ENCODE measurements around the gene KIRREL1. TPM values are rescaled to one million over a fixed set of nuclear protein-coding genes. Genes with fewer than 3 reads are reported as not detected.

KIRREL1 gene
- total RNA-seq, 1 experiment from 2014 or later, result 42.4 TPM

GRCh38 chr1:158046715-158047510 is 53.5 kb downstream of the KIRREL1 start (continued):
- TF ChIP-seq ZNF425 (CRISPR knock-in tag; conservative IDR thresholded peaks at IDR 0.05) (no peak), RORB (CRISPR knock-in tag; IDR thresholded peaks at IDR 0.05) (no peak), ZNF232 (CRISPR knock-in tag; IDR thresholded peaks at IDR 0.05) (no peak)
- TF ChIP-seq, protein P1, sequence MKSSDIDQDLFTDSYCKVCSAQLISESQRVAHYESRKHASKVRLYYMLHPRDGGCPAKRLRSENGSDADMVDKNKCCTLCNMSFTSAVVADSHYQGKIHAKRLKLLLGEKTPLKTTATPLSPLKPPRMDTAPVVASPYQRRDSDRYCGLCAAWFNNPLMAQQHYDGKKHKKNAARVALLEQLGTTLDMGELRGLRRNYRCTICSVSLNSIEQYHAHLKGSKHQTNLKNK (CRISPR knock-in tag; IDR thresholded peaks at IDR 0.05), result no peak

GRCh38 chr1:158048371-158049067 is 55.1 kb downstream of the KIRREL1 start:
- no peak for TF ChIP-seq CREM (CRISPR knock-in tag; IDR thresholded peaks at IDR 0.05)
- TF ChIP-seq, protein P2, sequence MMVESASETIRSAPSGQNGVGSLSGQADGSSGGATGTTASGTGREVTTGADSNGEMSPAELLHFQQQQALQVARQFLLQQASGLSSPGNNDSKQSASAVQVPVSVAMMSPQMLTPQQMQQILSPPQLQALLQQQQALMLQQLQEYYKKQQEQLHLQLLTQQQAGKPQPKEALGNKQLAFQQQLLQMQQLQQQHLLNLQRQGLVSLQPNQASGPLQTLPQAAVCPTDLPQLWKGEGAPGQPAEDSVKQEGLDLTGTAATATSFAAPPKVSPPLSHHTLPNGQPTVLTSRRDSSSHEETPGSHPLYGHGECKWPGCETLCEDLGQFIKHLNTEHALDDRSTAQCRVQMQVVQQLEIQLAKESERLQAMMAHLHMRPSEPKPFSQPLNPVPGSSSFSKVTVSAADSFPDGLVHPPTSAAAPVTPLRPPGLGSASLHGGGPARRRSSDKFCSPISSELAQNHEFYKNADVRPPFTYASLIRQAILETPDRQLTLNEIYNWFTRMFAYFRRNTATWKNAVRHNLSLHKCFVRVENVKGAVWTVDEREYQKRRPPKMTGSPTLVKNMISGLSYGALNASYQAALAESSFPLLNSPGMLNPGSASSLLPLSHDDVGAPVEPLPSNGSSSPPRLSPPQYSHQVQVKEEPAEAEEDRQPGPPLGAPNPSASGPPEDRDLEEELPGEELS (CRISPR knock-in tag; IDR thresholded peaks at IDR 0.05), result no peak
- no peak for TF ChIP-seq EMX1 (CRISPR knock-in tag; IDR thresholded peaks at IDR 0.05)
- TF ChIP-seq ZNF138 (CRISPR knock-in tag; conservative IDR thresholded peaks at IDR 0.05), result no peak
- no peak for TF ChIP-seq FOXP1 (CRISPR knock-in tag; IDR thresholded peaks at IDR 0.05; ENCODE audit: borderline replicate concordance)
- TF ChIP-seq RORB (CRISPR knock-in tag; IDR thresholded peaks at IDR 0.05), result no peak
- no peak for TF ChIP-seq RELA (CRISPR knock-in tag; IDR thresholded peaks at IDR 0.05; ENCODE audit: borderline replicate concordance)
- TF ChIP-seq ESRRA (CRISPR knock-in tag; IDR thresholded peaks at IDR 0.05; ENCODE audit: borderline replicate concordance), result no peak
- no peak for TF ChIP-seq HMGA2 (CRISPR knock-in tag; IDR thresholded peaks at IDR 0.05)
- TF ChIP-seq ZNF263 (CRISPR knock-in tag; IDR thresholded peaks at IDR 0.05; ENCODE audit: low read depth), result no peak
- Mint-ChIP-seq H3K4me3 (no peak overlapping the region), H3K36me3 (peaks cover 8% of the 10 kb centered on the region; the same call in 1 of the 2 replicates), H3K9me3 (peaks cover 5% of the 10 kb centered on the region), H3K27me3 (ENCODE audit: low read depth) (no peaks in the 10 kb centered on the region), H3K4me1 (peaks cover 39% of the 10 kb centered on the region), H3K27ac (no peak overlapping the region)
- CTCF ChIA-PET, result interaction anchor here (0.9 to 2.5 kb wide), 7 partner anchors 11 to 73 kb away, joined by 3 to 12 read pairs (median 7); no protein-coding TSS in a partner anchor
- ATAC-seq (no peak), DNase-seq (ENCODE audit: low spot score) (no peak)
- POLR2A ChIA-PET, result no interaction called here

DNA sequence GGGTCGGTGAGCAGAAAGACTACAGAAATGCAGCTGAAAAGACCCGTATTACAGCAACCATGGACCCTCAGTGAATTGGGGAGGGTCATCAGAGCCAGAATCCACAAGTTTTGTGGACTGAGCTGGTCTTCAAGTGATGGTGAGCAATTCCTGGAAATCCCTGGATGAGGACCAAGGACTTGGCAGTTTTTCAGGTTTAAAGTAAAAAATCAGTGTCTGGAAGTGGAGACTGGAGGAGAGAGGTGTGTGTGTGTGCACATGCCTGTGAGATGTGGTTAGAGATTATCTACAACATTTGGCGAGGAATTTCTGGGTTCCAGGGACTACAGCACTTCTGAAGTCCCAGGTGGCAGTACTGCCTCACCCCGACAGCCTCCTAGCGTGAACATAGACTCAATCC is 56.4 kb downstream of the KIRREL1 start:
- Mint-ChIP-seq H3K4me1 (peaks cover 40% of the 10 kb centered on the region), H3K9me3 (peaks cover 5% of the 10 kb centered on the region), H3K36me3 (peaks cover 8% of the 10 kb centered on the region; the same call in 1 of the 2 replicates), H3K27me3 (ENCODE audit: low read depth) (no peaks in the 10 kb centered on the region), H3K27ac (no peak overlapping the region), H3K4me3 (no peak overlapping the region)
- POLR2A ChIA-PET, result no interaction called here
- TF ChIP-seq RELA (CRISPR knock-in tag; IDR thresholded peaks at IDR 0.05; ENCODE audit: borderline replicate concordance), result no peak
- no peak for ATAC-seq
- CTCF ChIA-PET, result interaction anchor here (1.2 to 2.5 kb wide), 5 partner anchors 37 to 72 kb away, joined by 3 to 12 read pairs (median 7); no protein-coding TSS in a partner anchor
- no peak for DNase-seq (ENCODE audit: low spot score)

GRCh38 chr1:158053276-158053675 is 59.8 kb downstream of the KIRREL1 start:
- CTCF ChIA-PET, result interaction anchor here (0.8 to 4.3 kb wide), 9 partner anchors 8 to 65 kb away, joined by 3 to 14 read pairs (median 4); no protein-coding TSS in a partner anchor
- DNase-seq (ENCODE audit: low spot score) (no peak), ATAC-seq (no peak)
- H3K4me1 Mint-ChIP-seq, result peaks cover 38% of the 10 kb centered on the region
- no peaks in the 10 kb centered on the region for H3K27me3 Mint-ChIP-seq (ENCODE audit: low read depth)
- no peak overlapping the region for H3K4me3 Mint-ChIP-seq
- POLR2A ChIA-PET, result no interaction called here
- H3K36me3 Mint-ChIP-seq, result no peaks in the 10 kb centered on the region
- H3K27ac Mint-ChIP-seq, result peak overlapping the region; percentile 30
- no peaks in the 10 kb centered on the region for H3K9me3 Mint-ChIP-seq
- TF ChIP-seq, protein P3, sequence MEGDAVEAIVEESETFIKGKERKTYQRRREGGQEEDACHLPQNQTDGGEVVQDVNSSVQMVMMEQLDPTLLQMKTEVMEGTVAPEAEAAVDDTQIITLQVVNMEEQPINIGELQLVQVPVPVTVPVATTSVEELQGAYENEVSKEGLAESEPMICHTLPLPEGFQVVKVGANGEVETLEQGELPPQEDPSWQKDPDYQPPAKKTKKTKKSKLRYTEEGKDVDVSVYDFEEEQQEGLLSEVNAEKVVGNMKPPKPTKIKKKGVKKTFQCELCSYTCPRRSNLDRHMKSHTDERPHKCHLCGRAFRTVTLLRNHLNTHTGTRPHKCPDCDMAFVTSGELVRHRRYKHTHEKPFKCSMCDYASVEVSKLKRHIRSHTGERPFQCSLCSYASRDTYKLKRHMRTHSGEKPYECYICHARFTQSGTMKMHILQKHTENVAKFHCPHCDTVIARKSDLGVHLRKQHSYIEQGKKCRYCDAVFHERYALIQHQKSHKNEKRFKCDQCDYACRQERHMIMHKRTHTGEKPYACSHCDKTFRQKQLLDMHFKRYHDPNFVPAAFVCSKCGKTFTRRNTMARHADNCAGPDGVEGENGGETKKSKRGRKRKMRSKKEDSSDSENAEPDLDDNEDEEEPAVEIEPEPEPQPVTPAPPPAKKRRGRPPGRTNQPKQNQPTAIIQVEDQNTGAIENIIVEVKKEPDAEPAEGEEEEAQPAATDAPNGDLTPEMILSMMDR (IDR thresholded peaks at IDR 0.05), result no peak
- TF ChIP-seq PRRX2 (CRISPR knock-in tag; IDR thresholded peaks at IDR 0.05), result no peak
- TF ChIP-seq, protein P2 (CRISPR knock-in tag; IDR thresholded peaks at IDR 0.05), result no peak
- TF ChIP-seq IRF2 (CRISPR knock-in tag; IDR thresholded peaks at IDR 0.05; ENCODE audit: borderline replicate concordance, low read depth), result no peak
- no peak for TF ChIP-seq E2F1 (CRISPR knock-in tag; IDR thresholded peaks at IDR 0.05)
- no peak for TF ChIP-seq MXD4 (CRISPR knock-in tag; IDR thresholded peaks at IDR 0.05; ENCODE audit: borderline replicate concordance)

Measured in WTC11 (cell line).